NOMO-1 treated with DMSO at 0.1 percent for 48 hours (cell line): Measurements from ENCODE around the gene TGFB1.
"Not testable (repeated sequence)": the region's sequence is repeated elsewhere in the genome, so short reads cannot be mapped to it uniquely, and the experiment has no call there.

Experiments
- DNase-seq: peaks from one replicate; lab custom pipeline; 2025; ENCODE audit not compliant: unreplicated experiment; lab: John Stamatoyannopoulos, UW

TGFB1 gene

GRCh38 chr19:41346916-41347315, 6.8 kb downstream of the TGFB1 start:
- DNase-seq, result not testable (repeated sequence)

DNA sequence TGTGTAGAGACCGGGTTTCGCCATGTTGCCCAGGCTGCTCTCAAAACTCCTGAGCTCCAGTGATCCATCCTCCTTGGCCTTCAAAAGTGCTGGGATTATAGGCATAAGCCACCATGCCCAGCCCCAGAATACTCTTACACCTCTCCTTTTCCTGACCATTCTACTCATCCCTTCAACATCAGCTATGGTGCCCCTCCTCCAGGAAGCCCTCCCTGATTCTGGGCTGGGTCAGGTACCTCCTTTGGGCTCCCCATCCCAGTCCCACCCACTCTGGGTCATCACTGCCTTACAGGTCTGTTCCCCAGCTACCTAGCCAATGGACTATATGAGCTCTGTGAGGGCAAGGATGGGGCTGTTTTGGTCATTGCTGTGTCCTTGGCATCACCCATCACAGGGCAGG, 9.6 kb downstream of the TGFB1 start:
- DNase-seq, result no peak

- DNase-seq, result no peak
Observed at GRCh38 chr19:41341669-41342490, 11.8 kb downstream of the TGFB1 start.

GRCh38 chr19:41339936-41340335, 13.8 kb downstream of the TGFB1 start:
- no peak for DNase-seq

GRCh38 chr19:41335467-41335866, 18.3 kb downstream of the TGFB1 start:
- DNase-seq, result no peak

DNA sequence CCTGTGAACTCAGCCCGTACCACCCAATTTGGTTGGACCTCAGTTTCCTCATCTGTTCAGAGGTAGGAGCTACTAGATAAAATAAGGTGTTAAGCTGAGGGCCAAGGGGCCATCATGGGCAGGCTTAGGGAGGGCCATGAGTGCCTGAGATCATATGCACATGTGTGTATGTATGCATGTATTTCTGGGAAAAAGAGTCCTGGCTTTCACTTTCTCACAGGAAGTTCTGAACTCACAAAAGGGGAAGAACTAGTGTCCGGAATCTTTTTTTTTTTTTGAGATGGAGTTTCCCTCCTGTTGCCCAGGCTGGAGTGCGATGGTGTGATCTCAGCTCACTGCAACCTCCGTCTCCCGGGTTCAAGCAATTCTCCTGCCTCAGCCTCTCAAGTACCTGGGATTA, 18.9 kb downstream of the TGFB1 start:
- DNase-seq, result peak; percentile 36

DNA sequence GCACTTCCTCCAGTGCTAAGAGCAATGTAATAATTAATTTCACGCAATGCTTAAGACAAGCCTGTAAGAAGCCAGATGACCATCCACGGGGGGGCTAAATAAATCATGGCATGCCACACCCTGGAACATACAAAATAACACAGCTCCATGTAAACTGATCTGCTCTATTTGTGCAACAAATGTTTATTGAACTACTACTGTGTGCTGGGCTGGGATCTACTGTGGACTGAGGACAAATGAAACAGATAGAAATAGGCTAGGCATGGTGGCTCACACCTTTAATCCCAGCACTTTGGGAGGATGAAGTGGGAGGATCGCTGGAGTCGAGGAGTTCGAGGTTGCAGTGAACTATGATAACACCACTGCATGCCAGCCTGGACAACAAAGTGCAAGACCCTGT, 21.3 kb downstream of the TGFB1 start:
- DNase-seq, result no peak

DNA sequence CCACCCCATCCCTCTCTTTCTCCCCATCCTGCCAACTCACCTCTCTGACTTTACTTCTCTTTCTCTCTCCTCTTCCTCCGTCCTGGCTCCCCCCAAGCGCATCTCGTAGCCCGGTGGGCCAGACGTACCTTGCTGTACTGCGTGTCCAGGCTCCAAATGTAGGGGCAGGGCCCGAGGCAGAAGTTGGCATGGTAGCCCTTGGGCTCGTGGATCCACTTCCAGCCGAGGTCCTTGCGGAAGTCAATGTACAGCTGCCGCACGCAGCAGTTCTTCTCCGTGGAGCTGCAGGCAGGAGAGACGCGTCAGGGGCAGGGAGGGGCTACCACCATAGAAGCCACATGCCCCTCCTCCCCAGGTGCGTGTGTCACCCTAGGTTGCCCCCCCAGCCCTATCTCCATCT, 21.7 kb downstream of the TGFB1 start:
- no peak for DNase-seq

GRCh38 chr19:41330946-41331678, 22.6 kb downstream of the TGFB1 start:
- no peak for DNase-seq

- DNase-seq, result no peak
Observed at GRCh38 chr19:41330481-41330880, 23.2 kb downstream of the TGFB1 start.

GRCh38 chr19:41328842-41329225, 24.9 kb downstream of the TGFB1 start:
- DNase-seq, result peak; percentile 94

- DNase-seq, result peak; percentile 70
Observed at GRCh38 chr19:41328157-41328841, 25.4 kb downstream of the TGFB1 start.

- peak; percentile 70 for DNase-seq
Observed at GRCh38 chr19:41327576-41328156, 26.1 kb downstream of the TGFB1 start.

DNA sequence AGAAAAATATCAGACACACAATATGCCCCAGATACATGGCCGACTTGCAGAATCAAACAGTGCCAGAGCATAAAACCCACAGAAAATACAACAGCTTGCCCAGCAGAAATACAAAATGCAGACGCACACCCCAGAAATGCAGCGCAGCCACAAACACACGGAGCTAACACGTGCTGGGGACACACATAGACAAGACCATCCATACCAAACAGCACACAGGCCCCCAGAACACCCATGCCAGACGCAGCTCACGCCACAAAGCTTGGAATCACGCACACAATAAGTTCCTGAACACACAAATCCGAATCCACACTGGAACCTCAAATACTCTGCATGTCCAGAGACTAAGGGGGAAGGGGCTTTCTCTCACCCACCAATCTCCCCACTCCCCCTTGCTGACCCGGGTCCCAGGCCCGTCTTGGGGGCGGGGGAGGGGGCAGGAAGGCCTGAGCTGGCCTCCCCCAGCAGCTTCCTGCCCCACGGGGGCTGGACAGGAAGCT, 26.6 kb downstream of the TGFB1 start:
- DNase-seq, result no peak

- DNase-seq, result no peak
Observed at GRCh38 chr19:41325947-41326706, 27.6 kb downstream of the TGFB1 start.

- no peak for DNase-seq
Observed at GRCh38 chr19:41325640-41325946, 28.1 kb downstream of the TGFB1 start.

DNA sequence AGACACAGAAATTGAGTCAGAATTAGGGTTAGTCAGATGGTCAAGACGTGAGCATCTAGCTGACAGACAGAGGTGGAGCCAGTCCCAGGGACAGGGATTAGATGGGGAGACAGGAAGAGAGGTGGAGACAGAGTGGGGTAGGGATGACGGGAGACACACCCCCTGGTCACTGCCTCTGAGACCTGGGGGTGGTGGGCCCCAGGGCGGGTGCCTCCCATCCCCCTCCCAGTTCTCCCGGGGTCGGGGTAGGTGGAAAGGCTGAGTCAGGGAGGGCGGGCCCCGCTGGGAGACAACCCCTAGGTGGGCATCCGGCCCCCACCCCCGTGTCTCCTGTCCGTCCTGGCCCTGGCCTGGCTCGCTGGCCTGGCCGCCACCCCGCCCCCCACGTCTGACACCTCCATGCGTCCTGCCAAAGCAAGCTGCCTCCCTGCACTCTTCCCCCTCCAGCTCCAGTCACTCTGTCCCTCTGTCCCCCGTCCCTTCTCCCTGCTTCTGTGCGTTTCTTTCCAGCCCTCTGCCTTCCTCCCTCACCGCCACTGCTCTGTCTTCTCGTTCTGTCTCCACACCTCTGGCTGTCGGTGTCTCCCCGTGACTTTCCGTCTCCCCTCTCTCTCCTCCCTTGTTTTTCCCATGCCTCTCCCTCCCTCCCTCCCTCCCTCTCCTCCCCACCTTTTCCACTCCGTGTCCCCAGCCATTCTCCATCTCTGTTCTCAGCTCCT, 28.6 kb downstream of the TGFB1 start:
- DNase-seq, result no peak

- peak; percentile 29 for DNase-seq
Observed at GRCh38 chr19:41324231-41324702, 29.5 kb downstream of the TGFB1 start.

GRCh38 chr19:41323430-41324125, 30.1 kb downstream of the TGFB1 start:
- DNase-seq, result peak; percentile 19
